AG10803 (cell line): ENCODE data around the gene RAB40C.

Source experiments
- DNase-seq: peaks from one replicate; pipeline ENCODE4 v3.0.0; 2010; ENCODE audit warnings: low read depth
- H3K4me3 ChIP-seq: 2 replicates; pipeline ENCODE4 v1.5.1; 2011; ENCODE audit warnings: mild to moderate bottlenecking, low read length, control low read depth
- CTCF ChIP-seq: conservative IDR thresholded peaks from 2 replicates; pipeline ENCODE4 v1.5.1; 2011; ENCODE audit warnings: mild to moderate bottlenecking, low read length, control low read depth, inconsistent platforms

Gene RAB40C

DNA sequence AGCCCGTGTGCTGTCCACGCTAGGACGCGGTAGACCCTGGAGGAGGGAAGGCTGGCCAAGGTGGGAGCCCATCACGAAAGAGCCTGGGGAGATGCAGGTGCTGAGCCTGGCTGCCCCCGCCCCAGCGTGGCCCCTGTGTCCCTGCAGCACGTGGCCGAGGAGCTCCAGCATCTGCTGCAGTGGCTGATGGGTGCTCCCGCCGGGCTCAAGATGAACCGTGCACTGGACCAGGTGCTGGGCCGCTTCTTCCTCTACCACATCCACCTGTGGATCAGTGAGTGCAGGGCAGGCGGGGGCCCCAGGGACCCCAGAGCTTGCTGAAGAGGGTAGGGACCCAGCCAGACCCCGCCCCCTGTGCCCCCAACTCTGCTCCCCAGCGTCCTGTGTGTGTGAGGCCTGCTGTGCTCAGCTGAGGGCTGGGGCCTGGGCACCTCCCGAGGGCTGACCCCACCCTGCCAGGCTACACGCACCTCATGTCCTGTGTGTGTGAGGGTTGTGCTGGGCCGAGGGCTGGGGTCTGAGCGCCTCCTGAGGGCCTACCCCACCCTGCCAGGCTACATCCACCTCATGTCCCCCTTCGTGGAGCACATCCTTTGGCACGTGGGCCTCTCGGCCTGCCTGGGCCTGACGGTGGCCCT lies 11.5 kb upstream of the RAB40C start:
- no peak for DNase-seq
- TF ChIP-seq CTCF = no peak
- H3K4me3 ChIP-seq = no peak overlapping the region

DNA sequence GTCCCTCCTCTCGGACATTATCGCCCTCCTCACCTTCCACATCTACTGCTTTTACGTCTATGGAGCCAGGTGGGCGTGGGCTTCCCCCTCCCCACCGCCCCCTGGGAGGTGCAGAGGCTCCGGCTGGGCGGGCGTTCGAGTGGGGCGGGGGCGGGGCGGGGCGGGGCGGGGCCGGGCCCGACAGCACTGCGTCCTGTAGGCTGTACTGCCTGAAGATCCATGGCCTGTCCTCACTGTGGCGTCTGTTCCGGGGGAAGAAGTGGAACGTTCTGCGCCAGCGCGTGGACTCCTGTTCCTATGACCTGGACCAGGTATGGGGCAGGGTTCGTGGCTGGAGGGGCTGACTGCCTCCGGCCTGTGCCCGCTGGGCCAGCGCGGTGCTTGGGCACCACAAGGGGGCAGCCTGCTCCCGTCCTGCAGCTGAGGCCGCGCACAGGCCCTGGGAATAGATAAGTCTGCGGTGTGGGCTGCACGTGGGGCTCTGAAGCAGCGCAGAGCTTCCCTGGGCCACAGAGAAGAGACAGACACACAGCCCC lies 10.9 kb upstream of the RAB40C start:
- peak; percentile 78 for TF ChIP-seq CTCF
- DNase-seq = peak; percentile 76
- H3K4me3 ChIP-seq = peak overlapping the region; percentile 38; the same call in 1 of the 2 replicates

DNA sequence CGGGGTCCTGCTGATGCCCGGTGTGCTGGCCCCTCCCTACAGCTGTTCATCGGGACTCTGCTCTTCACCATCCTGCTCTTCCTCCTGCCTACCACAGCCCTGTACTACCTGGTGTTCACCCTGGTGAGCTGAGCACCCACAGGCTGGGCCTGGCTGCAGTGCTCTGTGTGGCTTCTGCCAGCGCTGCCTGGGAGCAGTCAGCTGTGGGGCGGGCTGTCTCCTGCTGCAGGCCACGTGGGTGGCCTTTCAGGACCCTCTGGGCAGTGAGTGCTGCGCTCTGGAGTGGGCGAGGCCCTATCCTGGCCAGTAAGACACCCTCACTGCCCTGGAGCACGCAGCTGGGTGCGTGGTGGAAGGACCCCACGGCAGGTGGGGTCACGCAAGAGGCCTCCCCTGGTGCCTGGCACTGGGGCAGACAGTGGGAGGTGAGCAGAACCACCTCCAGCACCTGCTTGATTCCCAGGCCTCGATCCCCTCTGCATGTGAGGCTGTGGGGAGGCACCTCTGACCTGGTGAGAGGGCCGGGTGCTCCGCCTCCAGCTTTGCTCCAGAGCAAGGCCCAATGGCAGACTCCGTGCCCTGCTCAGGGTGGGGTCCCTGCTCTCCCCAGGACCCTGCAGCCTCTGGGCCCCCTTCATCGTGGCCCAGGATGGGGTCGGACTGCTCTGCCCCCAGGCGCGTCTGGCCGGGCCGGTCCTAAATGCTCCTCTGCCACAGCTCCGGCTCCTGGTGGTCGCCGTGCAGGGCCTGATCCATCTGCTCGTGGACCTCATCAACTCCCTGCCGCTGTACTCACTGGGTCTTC lies 9.5 kb upstream of the RAB40C start:
- no peak for TF ChIP-seq CTCF
- DNase-seq = no peak
- no peak overlapping the region for H3K4me3 ChIP-seq

GRCh38 chr16:580946-581498 lies 8.8 kb upstream of the RAB40C start:
- TF ChIP-seq CTCF = no peak
- no peak overlapping the region for H3K4me3 ChIP-seq
- DNase-seq = no peak

GRCh38 chr16:582218-582613 lies 7.7 kb upstream of the RAB40C start:
- DNase-seq = no peak
- no peak overlapping the region for H3K4me3 ChIP-seq
- no peak for TF ChIP-seq CTCF

DNA sequence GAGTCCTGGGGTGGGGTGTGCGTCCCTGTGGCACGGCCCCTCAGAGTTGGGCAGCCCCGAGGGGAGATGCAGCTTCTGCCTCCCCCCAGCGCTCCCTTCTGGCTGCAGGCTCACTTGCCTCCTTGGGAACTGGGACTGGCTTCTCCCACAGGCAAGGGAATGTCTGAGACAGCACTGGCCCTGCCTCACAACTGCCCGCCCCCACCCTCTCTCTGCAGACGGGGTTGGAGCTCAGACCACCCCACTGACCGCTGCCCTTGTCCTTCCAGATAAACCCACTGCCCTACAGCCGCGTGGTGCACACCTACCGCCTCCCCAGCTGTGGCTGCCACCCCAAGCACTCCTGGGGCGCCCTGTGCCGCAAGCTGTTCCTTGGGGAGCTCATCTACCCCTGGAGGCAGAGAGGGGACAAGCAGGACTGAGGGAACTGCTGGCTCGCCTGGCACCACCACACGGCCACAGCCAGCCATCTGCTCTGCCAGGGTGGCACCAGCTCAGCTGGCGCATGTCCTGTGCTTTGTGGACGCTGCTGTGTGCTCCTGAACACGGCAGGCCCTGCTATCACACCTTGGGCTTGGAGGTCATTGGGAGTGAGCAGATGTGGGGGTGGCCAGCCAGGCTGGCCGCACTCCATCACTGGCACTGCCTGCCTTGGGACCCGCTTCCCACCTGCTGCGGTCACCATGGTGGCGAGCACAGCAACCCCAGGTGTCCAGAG lies 7.1 kb upstream of the RAB40C start:
- no peak for TF ChIP-seq CTCF
- H3K4me3 ChIP-seq = no peak overlapping the region
- DNase-seq = no peak
